Vagina (tissue), 2 donors: ENCODE results near the gene ACSL1. TPM values are rescaled to one million over a fixed set of nuclear protein-coding genes. Genes with fewer than 3 reads are reported as not detected.

ENCODE experiments used
- DNase-seq, 2 donors: peaks; one replicate each; pipeline ENCODE4 v3.0.0-alpha.2; 2017; ENCODE audit errors: extremely low spot score in 2 of 2
- H3K27ac ChIP-seq: fragments of 200-600 bp; sonication (generic); one replicate; pipeline ENCODE4 v1.5.1; 2019
- H3K27me3 ChIP-seq: fragments of 200-600 bp; sonication (generic); one replicate; pipeline ENCODE4 v1.5.1; 2019
- H3K36me3 ChIP-seq, 2 donors: fragments of 200-600 bp; sonication (generic); one replicate each; pipeline ENCODE4 v1.5.1; 2017 to 2019
- H3K4me1 ChIP-seq: fragments of 200-600 bp; sonication (generic); one replicate; pipeline ENCODE4 v1.5.1; 2019
- H3K4me3 ChIP-seq, 2 donors: fragments of 200-600 bp; sonication (generic); 1 replicate in 1 of 2; 2 replicates in 1 of 2; pipeline ENCODE4 v1.5.1; 2016 to 2019
- H3K9me3 ChIP-seq: fragments of 200-600 bp; sonication (generic); one replicate; pipeline ENCODE4 v1.5.1; 2019
- POLR2A ChIP-seq, 2 donors: fragments of 450-650 bp; IDR thresholded peaks; one replicate each; pipeline ENCODE4 v1.6.1; 2017; ENCODE audit warnings: antibody characterized with exemption in 2 of 2, mild to moderate bottlenecking in 2 of 2, moderate library complexity in 2 of 2
- POLR2AphosphoS5 ChIP-seq, 2 donors: sonication (generic); formaldehyde crosslinking; IDR thresholded peaks; one replicate each; pipeline ENCODE4 v1.9.0; 2017; ENCODE audit warnings: antibody characterized with exemption in 2 of 2, mild to moderate bottlenecking in 2 of 2, low read depth in 1 of 2; ENCODE audit not compliant: insufficient read depth in 1 of 2
- intact Hi-C: fragments of 100-400 bp; cut with DNase I; formaldehyde crosslinking; loops from one replicate; pipeline ENCODE4 v1.15.1; 2023
- total RNA-seq: library from RNA; depleted of rRNA; stranded (reverse); fragments of >200 nt; gene quantifications from one replicate; pipeline ENCODE4 v1.2.3, GENCODE V29; 2016
- TF ChIP-seq, protein P1 (sequence below), 3 experiments: fragments of 450-650 bp in 2 of 3; fragments of 200-600 bp in 1 of 3; sonication (generic) in 1 of 3; IDR thresholded peaks; one replicate each; pipeline ENCODE4 v1.5.1; 2017 to 2019; ENCODE audit warnings: antibody characterized with exemption in 3 of 3, mild to moderate bottlenecking in 2 of 3, moderate library complexity in 2 of 3

Gene ACSL1
- total RNA-seq, 1 donor from 2014 or later = 106 TPM

GRCh38 chr4:184755278-184755677, 70.5 kb downstream of the ACSL1 start:
- H3K27ac ChIP-seq = peak overlapping the region; percentile 55

DNA sequence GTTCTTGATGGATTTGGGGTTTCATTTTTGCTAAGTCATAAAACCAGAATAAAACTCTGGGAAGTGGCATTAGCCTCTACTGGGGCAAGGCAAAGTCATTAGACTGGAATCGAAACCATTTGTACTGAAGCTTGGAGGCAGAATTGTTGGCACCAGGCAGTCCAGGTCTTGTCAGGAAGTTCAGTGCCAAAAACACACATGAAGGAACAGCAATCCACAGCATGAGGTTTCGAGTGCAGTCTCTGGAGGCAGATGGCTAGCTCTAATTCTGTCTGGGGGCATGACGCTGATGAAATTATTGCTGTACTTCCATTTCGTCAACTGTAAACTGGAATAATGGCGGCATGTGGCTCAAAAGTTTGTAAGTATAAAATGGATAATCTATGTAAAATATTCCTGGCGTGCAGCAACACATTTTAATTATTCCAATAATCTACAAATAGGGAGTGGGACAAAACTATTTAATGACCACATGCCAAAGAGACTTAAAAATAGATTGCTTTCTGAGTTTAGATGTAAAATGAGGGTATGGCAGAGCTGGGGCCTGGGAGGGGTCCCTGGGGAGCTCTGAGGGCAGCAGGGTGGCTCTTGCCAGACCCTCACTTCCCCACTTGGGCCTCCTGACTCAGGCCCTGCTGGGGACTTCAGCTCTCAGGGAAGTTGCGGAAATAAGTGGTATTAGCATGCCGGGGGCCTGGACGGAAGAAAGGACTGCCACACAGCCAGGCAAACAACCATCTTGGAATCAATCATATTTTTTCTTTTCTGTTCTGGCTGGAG, 73.1 kb downstream of the ACSL1 start:
- no peak overlapping the region for H3K4me3 ChIP-seq
- peaks cover 37% of the 10 kb centered on the region for H3K4me1 ChIP-seq
- no peaks in the 10 kb centered on the region for H3K27me3 ChIP-seq
- no peak for DNase-seq
- intact Hi-C loops = no loop called here
- peaks cover 0 to 13% of the 10 kb centered on the region in 2 donors for H3K36me3 ChIP-seq
- no peaks in the 10 kb centered on the region for H3K9me3 ChIP-seq
- no peak overlapping the region for H3K27ac ChIP-seq
- TF ChIP-seq, protein P1, sequence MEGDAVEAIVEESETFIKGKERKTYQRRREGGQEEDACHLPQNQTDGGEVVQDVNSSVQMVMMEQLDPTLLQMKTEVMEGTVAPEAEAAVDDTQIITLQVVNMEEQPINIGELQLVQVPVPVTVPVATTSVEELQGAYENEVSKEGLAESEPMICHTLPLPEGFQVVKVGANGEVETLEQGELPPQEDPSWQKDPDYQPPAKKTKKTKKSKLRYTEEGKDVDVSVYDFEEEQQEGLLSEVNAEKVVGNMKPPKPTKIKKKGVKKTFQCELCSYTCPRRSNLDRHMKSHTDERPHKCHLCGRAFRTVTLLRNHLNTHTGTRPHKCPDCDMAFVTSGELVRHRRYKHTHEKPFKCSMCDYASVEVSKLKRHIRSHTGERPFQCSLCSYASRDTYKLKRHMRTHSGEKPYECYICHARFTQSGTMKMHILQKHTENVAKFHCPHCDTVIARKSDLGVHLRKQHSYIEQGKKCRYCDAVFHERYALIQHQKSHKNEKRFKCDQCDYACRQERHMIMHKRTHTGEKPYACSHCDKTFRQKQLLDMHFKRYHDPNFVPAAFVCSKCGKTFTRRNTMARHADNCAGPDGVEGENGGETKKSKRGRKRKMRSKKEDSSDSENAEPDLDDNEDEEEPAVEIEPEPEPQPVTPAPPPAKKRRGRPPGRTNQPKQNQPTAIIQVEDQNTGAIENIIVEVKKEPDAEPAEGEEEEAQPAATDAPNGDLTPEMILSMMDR (IDR thresholded peaks at IDR 0.05) = no peak
- TF ChIP-seq POLR2AphosphoS5 (IDR thresholded peaks at IDR 0.05; ENCODE audit: insufficient read depth in 1 of 2, low read depth in 1 of 2) = no peak

More at GRCh38 chr4:184755278-184755677, 70.5 kb downstream of the ACSL1 start:
- no peak for TF ChIP-seq POLR2AphosphoS5 (IDR thresholded peaks at IDR 0.05; ENCODE audit: insufficient read depth in 1 of 2, low read depth in 1 of 2)
- peaks cover 15% of the 10 kb centered on the region for H3K4me1 ChIP-seq
- H3K9me3 ChIP-seq = no peaks in the 10 kb centered on the region
- no peak overlapping the region for H3K4me3 ChIP-seq
- no peaks in the 10 kb centered on the region for H3K27me3 ChIP-seq
- no peak for DNase-seq
- intact Hi-C loops = no loop called here
- H3K36me3 ChIP-seq = peaks cover 0 to 16% of the 10 kb centered on the region in 2 donors

- no peak overlapping the region for H3K27ac ChIP-seq
- DNase-seq = no peak
- TF ChIP-seq POLR2A (IDR thresholded peaks at IDR 0.05) (no peak), POLR2AphosphoS5 (IDR thresholded peaks at IDR 0.05; ENCODE audit: insufficient read depth in 1 of 2, low read depth in 1 of 2) (no peak)
- TF ChIP-seq, protein P1 (IDR thresholded peaks at IDR 0.05) = no peak
- H3K27me3 ChIP-seq = no peaks in the 10 kb centered on the region
- intact Hi-C loops = no loop called here
- H3K4me1 ChIP-seq = peaks cover 48% of the 10 kb centered on the region
- H3K36me3 ChIP-seq = peaks cover 0 to 5% of the 10 kb centered on the region in 2 donors
- H3K9me3 ChIP-seq = no peaks in the 10 kb centered on the region
- H3K4me3 ChIP-seq = no peak overlapping the region
These were observed 74.2 kb downstream of the ACSL1 start for GRCh38 chr4:184751585-184751956.

GRCh38 chr4:184750926-184751584, 74.7 kb downstream of the ACSL1 start:
- intact Hi-C loops = no loop called here
- no peaks in the 10 kb centered on the region for H3K27me3 ChIP-seq
- H3K4me3 ChIP-seq = no peak overlapping the region
- no peak for DNase-seq
- peaks cover 0 to under 1% of the 10 kb centered on the region in 2 donors for H3K36me3 ChIP-seq
- no peaks in the 10 kb centered on the region for H3K9me3 ChIP-seq
- TF ChIP-seq, protein P1 (IDR thresholded peaks at IDR 0.05) = no peak
- TF ChIP-seq POLR2A (IDR thresholded peaks at IDR 0.05) (no peak), POLR2AphosphoS5 (IDR thresholded peaks at IDR 0.05; ENCODE audit: insufficient read depth in 1 of 2, low read depth in 1 of 2) (no peak)
- H3K27ac ChIP-seq = no peak overlapping the region
- peaks cover 51% of the 10 kb centered on the region for H3K4me1 ChIP-seq

GRCh38 chr4:184748251-184748652, 77.5 kb downstream of the ACSL1 start:
- intact Hi-C loops = loop anchor here (5.0 to 10.0 kb wide), 2 partner anchors 79 to 237 kb away; partner anchors contain the start of gene ACSL1
- TF ChIP-seq POLR2AphosphoS5 (IDR thresholded peaks at IDR 0.05; ENCODE audit: insufficient read depth in 1 of 2, low read depth in 1 of 2) (peak; percentile 36 to 42), POLR2A (IDR thresholded peaks at IDR 0.05) (no peak)
- TF ChIP-seq, protein P1 (IDR thresholded peaks at IDR 0.05) = no peak
- DNase-seq = no peak
- Histone ChIP-seq H3K4me1 (peaks cover 47% of the 10 kb centered on the region), H3K36me3 (no peaks in the 10 kb centered on the region), H3K9me3 (no peaks in the 10 kb centered on the region), H3K27me3 (no peaks in the 10 kb centered on the region), H3K27ac (peak overlapping the region; percentile 77), H3K4me3 (no peak overlapping the region)
